MCF 10A (cell line): ENCODE measurements around the gene TNFAIP8L3. TPM values are rescaled to one million over a fixed set of nuclear protein-coding genes. Genes with fewer than 3 reads are reported as not detected.

Experiments used
- BruUV-seq: library from RNA; stranded (reverse); fragments of 400-500 nt; replicated peaks from 2 replicates; lab custom pipeline; 2021; lab: Mats Ljungman, UMichigan
- CTCF ChIA-PET: fragments of 300-600 bp; sonication (Branson Sonifier 250); formaldehyde crosslinking; extraction: SDS; loops from one replicate; lab custom pipeline; 2021; ENCODE audit warnings: antibody characterized with exemption, inconsistent platforms; lab: Yijun Ruan, JAX
- POLR2A ChIA-PET: fragments of 300-600, 350-650 bp; sonication (Branson Sonifier 250); formaldehyde crosslinking; extraction: SDS; loops from one replicate; lab custom pipeline; 2020; ENCODE audit warnings: antibody characterized with exemption, inconsistent platforms; lab: Yijun Ruan, JAX
- DNase-seq: peaks from one replicate; pipeline ENCODE4 v3.0.0-alpha.2; 2018; ENCODE audit not compliant: unreplicated experiment
- H3K27ac Mint-ChIP-seq: one replicate; pipeline ENCODE4 v1.8.0; 2022; ENCODE audit warnings: mild to moderate bottlenecking, low read depth, mixed read lengths; ENCODE audit not compliant: unreplicated experiment
- H3K27me3 Mint-ChIP-seq: one replicate; pipeline ENCODE4 v1.8.0; 2022; ENCODE audit warnings: mixed read lengths; ENCODE audit not compliant: insufficient read depth, unreplicated experiment
- H3K36me3 Mint-ChIP-seq: one replicate; pipeline ENCODE4 v1.8.0; 2022; ENCODE audit warnings: mild to moderate bottlenecking, moderate library complexity, mixed read lengths; ENCODE audit not compliant: insufficient read depth, unreplicated experiment
- H3K4me1 Mint-ChIP-seq: one replicate; pipeline ENCODE4 v1.8.0; 2022; ENCODE audit warnings: mixed read lengths; ENCODE audit not compliant: insufficient read depth, unreplicated experiment
- H3K4me3 Mint-ChIP-seq: one replicate; pipeline ENCODE4 v1.8.0; 2022; ENCODE audit warnings: mild to moderate bottlenecking, moderate library complexity, mixed read lengths; ENCODE audit not compliant: unreplicated experiment
- H3K9me3 Mint-ChIP-seq: one replicate; pipeline ENCODE4 v1.8.0; 2022; ENCODE audit warnings: mixed read lengths; ENCODE audit not compliant: unreplicated experiment
- CTCF ChIP-seq: fragments of 200-600 bp; IDR thresholded peaks from one replicate; pipeline ENCODE4 v1.8.0; 2022; ENCODE audit warnings: antibody characterized with exemption, mild to moderate bottlenecking; ENCODE audit not compliant: unreplicated experiment
- intact Hi-C: fragments of 100-400 bp; cut with micrococcal nuclease; formaldehyde crosslinking; loops from 2 replicates; pipeline ENCODE4 v1.14.1; 2022
- total RNA-seq: library from RNA; stranded (reverse); gene quantifications from 2 replicates; pipeline ENCODE4 v1.2.3, GENCODE V29; 2022

TNFAIP8L3 gene
- total RNA-seq, 1 experiment from 2014 or later, result 2.6 TPM

- intact Hi-C loops, result no loop called here
- TF ChIP-seq CTCF, result no peak
- DNase-seq, result peak; percentile 30
- ChIA-PET POLR2A (interaction anchor here (0.5 to 1.1 kb wide), 3 partner anchors 29 to 336 kb away, joined by 3 to 5 read pairs (median 3); no protein-coding TSS in a partner anchor), CTCF (interaction anchor here (0.9 to 1.5 kb wide), 2 partner anchors 16 to 43 kb away, joined by 3 to 4 read pairs; no protein-coding TSS in a partner anchor)
- H3K9me3 Mint-ChIP-seq, result no peaks in the 10 kb centered on the region
- no peak overlapping the region for H3K4me3 Mint-ChIP-seq
- H3K27ac Mint-ChIP-seq, result peak overlapping the region; percentile 56
- no TSS peak for BruUV-seq
- no peaks in the 10 kb centered on the region for H3K36me3 Mint-ChIP-seq
- H3K4me1 Mint-ChIP-seq, result peaks cover 42% of the 10 kb centered on the region
- H3K27me3 Mint-ChIP-seq, result no peaks in the 10 kb centered on the region
Measured at GRCh38 chr15:51089699-51090453, 4.8 kb downstream of the TNFAIP8L3 start.

- CTCF ChIA-PET, result interaction anchor here (1.5 kb wide), 1 partner anchor 44 kb away, joined by 4 read pairs; no protein-coding TSS in a partner anchor
Measured at GRCh38 chr15:51089041-51089440, 5.7 kb downstream of the TNFAIP8L3 start.

GRCh38 chr15:51088585-51088984 is 6.1 kb downstream of the TNFAIP8L3 start:
- no TSS peak for BruUV-seq
- Mint-ChIP-seq H3K4me3 (no peak overlapping the region), H3K9me3 (no peaks in the 10 kb centered on the region), H3K27ac (no peak overlapping the region), H3K27me3 (no peaks in the 10 kb centered on the region), H3K4me1 (peaks cover 54% of the 10 kb centered on the region), H3K36me3 (peaks cover under 1% of the 10 kb centered on the region)
- DNase-seq, result no peak
- intact Hi-C loops, result no loop called here
- CTCF ChIA-PET, result interaction anchor here (1.6 kb wide), 1 partner anchor 45 kb away, joined by 5 read pairs; no protein-coding TSS in a partner anchor
- POLR2A ChIA-PET, result interaction anchor here (1.0 kb wide), 1 partner anchor 60 kb away, joined by 4 read pairs; no protein-coding TSS in a partner anchor
- no peak for TF ChIP-seq CTCF

More at GRCh38 chr15:51089041-51089440, 5.7 kb downstream of the TNFAIP8L3 start:
- no peak for TF ChIP-seq CTCF
- POLR2A ChIA-PET, result interaction anchor here (1.0 kb wide), 1 partner anchor 61 kb away, joined by 4 read pairs; no protein-coding TSS in a partner anchor
- intact Hi-C loops, result no loop called here
- Mint-ChIP-seq H3K4me1 (peaks cover 49% of the 10 kb centered on the region), H3K4me3 (no peak overlapping the region), H3K9me3 (no peaks in the 10 kb centered on the region), H3K27ac (no peak overlapping the region), H3K27me3 (no peaks in the 10 kb centered on the region), H3K36me3 (no peaks in the 10 kb centered on the region)
- DNase-seq, result no peak
- no TSS peak for BruUV-seq

- no peak for TF ChIP-seq CTCF
- intact Hi-C loops, result no loop called here
- Mint-ChIP-seq H3K4me1 (peaks cover 55% of the 10 kb centered on the region), H3K27me3 (no peaks in the 10 kb centered on the region), H3K36me3 (peaks cover 5% of the 10 kb centered on the region), H3K27ac (peak overlapping the region; percentile 57), H3K4me3 (no peak overlapping the region), H3K9me3 (no peaks in the 10 kb centered on the region)
- CTCF ChIA-PET, result interaction anchor here (1.6 kb wide), 1 partner anchor 46 kb away, joined by 5 read pairs; no protein-coding TSS in a partner anchor
- no peak for DNase-seq
- no TSS peak for BruUV-seq
- POLR2A ChIA-PET, result interaction anchor here (0.7 to 1.0 kb wide), 2 partner anchors 30 to 63 kb away, joined by 3 to 4 read pairs; no protein-coding TSS in a partner anchor
Measured at GRCh38 chr15:51087513-51087912, 7.2 kb downstream of the TNFAIP8L3 start.
